HepG2 (cell line): ENCODE measurements around the gene OR9A2. TPM values are rescaled to one million over a fixed set of nuclear protein-coding genes. Genes with fewer than 3 reads are reported as not detected.

Source experiments
- ATAC-seq: fragments of 200-7000 bp; cut with Tn5 transposase; 3 replicates; pipeline ENCODE4 v1.9.1; 2020; ENCODE audit warnings: mild to moderate bottlenecking, moderate library complexity
- BruUV-seq: library from RNA; stranded (reverse); fragments of 400-500 nt; replicated peaks from 2 replicates; lab custom pipeline; 2021; lab: Mats Ljungman, UMichigan
- CTCF ChIA-PET: fragments of 300-600 bp; formaldehyde crosslinking; extraction: SDS; loops from one replicate; lab custom pipeline; 2021; ENCODE audit warnings: low total read pairs, inconsistent platforms, low intra/inter-chr PET ratio; lab: Yijun Ruan, JAX
- POLR2A ChIA-PET: fragments of 350-600 bp; sonication (Branson Sonifier 250); formaldehyde crosslinking; loops from one replicate; lab custom pipeline; 2020; ENCODE audit warnings: antibody characterized with exemption, inconsistent platforms; lab: Yijun Ruan, JAX
- DNase-seq: peaks from one replicate; pipeline ENCODE4 v3.0.0-alpha.2; 2015; ENCODE audit warnings: low spot score
- FAIRE-seq: peaks from 3 replicates; lab custom pipeline; 2011; peaks lifted over from hg19 to GRCh38; lab: Jason Lieb, UNC
- H2AFZ ChIP-seq: one replicate; pipeline ENCODE4 v1.6.1; 2011; ENCODE audit warnings: low read length, inconsistent platforms
- H3K27ac ChIP-seq: fragments of 300-600 bp; 3 replicates; pipeline ENCODE4 v1.8.0; 2011; ENCODE audit warnings: mixed run types, mild to moderate bottlenecking, mixed read lengths, low read length, inconsistent platforms; ENCODE audit not compliant: insufficient read depth; ENCODE audit errors: extremely low read length
- H3K27me3 ChIP-seq, 2 experiments: fragments of 200-600 bp in 1 of 2; 2 replicates in 1 of 2; 3 replicates in 1 of 2; pipeline versions ENCODE4 v1.6.0 to v1.8.0; 2011; ENCODE audit warnings: low read length in 2 of 2, mild to moderate bottlenecking in 2 of 2, moderate library complexity in 2 of 2, inconsistent platforms in 1 of 2; ENCODE audit not compliant: insufficient read depth in 2 of 2, control insufficient read depth in 1 of 2
- H3K36me3 ChIP-seq, 2 experiments: fragments of 200-600 bp in 1 of 2; replicated peaks in 1 of 2; 2 replicates in 1 of 2; 3 replicates in 1 of 2; pipeline versions ENCODE4 v1.5.1 to v1.8.0; 2011; ENCODE audit warnings: low read length in 2 of 2, inconsistent platforms in 1 of 2; ENCODE audit not compliant: insufficient read depth in 2 of 2, control insufficient read depth in 1 of 2
- H3K4me1 ChIP-seq: 2 replicates; pipeline ENCODE4 v1.5.1; 2012; ENCODE audit warnings: low read length, inconsistent platforms; ENCODE audit not compliant: insufficient read depth
- H3K4me2 ChIP-seq: 2 replicates; pipeline ENCODE4 v1.6.0; 2011; ENCODE audit warnings: low read depth, low read length, inconsistent platforms
- H3K4me3 ChIP-seq, 3 experiments: fragments of 200-600 bp in 1 of 3; sonication (generic), shearing (Covaris generic) in 1 of 3; replicated peaks in 1 of 3; 2 replicates each; pipeline ENCODE4 v1.5.1; 2011 to 2016; ENCODE audit warnings: low read length in 3 of 3, inconsistent platforms in 2 of 3, low read depth in 2 of 3, mild to moderate bottlenecking in 2 of 3, control low read depth in 1 of 3, mixed read lengths in 1 of 3; ENCODE audit not compliant: insufficient read depth in 1 of 3
- H3K79me2 ChIP-seq: one replicate; pipeline ENCODE4 v1.6.1; 2011; ENCODE audit warnings: low read length, inconsistent platforms; ENCODE audit not compliant: insufficient read depth
- H3K9ac ChIP-seq: 2 replicates; pipeline ENCODE4 v1.6.0; 2011; ENCODE audit warnings: mild to moderate bottlenecking, low read depth, low read length, inconsistent platforms; ENCODE audit not compliant: insufficient read depth
- H3K9me3 ChIP-seq: 2 replicates; pipeline ENCODE4 v1.5.1; 2012; ENCODE audit warnings: mild to moderate bottlenecking, low read length
- H4K20me1 ChIP-seq: 2 replicates; pipeline ENCODE4 v1.6.0; 2011; ENCODE audit warnings: inconsistent platforms, mild to moderate bottlenecking, low read length, moderate library complexity; ENCODE audit not compliant: insufficient read depth
- FOXO1 ChIP-seq: sonication (generic); formaldehyde crosslinking; IDR thresholded peaks from 2 replicates; pipeline ENCODE4 v1.4.0; 2020; ENCODE audit warnings: missing genetic modification reagents
- MAFG ChIP-seq: sonication (generic); formaldehyde crosslinking; IDR thresholded peaks from 2 replicates; pipeline ENCODE4 v1.5.1; 2020; ENCODE audit warnings: mild to moderate bottlenecking, missing genetic modification reagents
- TCF7 ChIP-seq: sonication (generic); IDR thresholded peaks from 2 replicates; pipeline ENCODE4 v1.6.1; 2016; ENCODE audit warnings: antibody characterized with exemption, low read depth
- TCF7L2 ChIP-seq: IDR thresholded peaks from 2 replicates; pipeline ENCODE4 v1.6.1; 2011; ENCODE audit warnings: mild to moderate bottlenecking, low read depth, low read length, moderate library complexity
- ZNF224 ChIP-seq: sonication (generic); formaldehyde crosslinking; IDR thresholded peaks from 2 replicates; pipeline ENCODE4 v1.5.0; 2020; ENCODE audit warnings: mild to moderate bottlenecking, missing genetic modification reagents
- ZNF296 ChIP-seq: sonication (generic); formaldehyde crosslinking; conservative IDR thresholded peaks from 2 replicates; pipeline ENCODE4 v1.5.0; 2020; ENCODE audit warnings: mild to moderate bottlenecking, missing genetic modification reagents
- ZNF546 ChIP-seq: sonication (generic); formaldehyde crosslinking; conservative IDR thresholded peaks from 2 replicates; pipeline ENCODE4 v1.8.1; 2023; ENCODE audit warnings: mild to moderate bottlenecking, missing genetic modification reagents
- ZNF550 ChIP-seq: sonication (generic); formaldehyde crosslinking; IDR thresholded peaks from 2 replicates; pipeline ENCODE4 v1.4.0; 2020; ENCODE audit warnings: mild to moderate bottlenecking, missing genetic modification reagents, borderline replicate concordance
- WGBS: methylation state at CpG from one replicate; pipeline ENCODE4 v1.1.6; 2017; ENCODE audit warnings: low lambda C conversion rate; 5-methylcytosine and 5-hydroxymethylcytosine counted together
- in situ Hi-C: cut with HindIII; loops from 2 replicates; pipeline ENCODE4 v1.10.0; 2017; ENCODE audit warnings: low pct_unique_long_range_greater_than_20kb; ENCODE audit not compliant: extremely low pct_ligation_motif_present
- intact Hi-C: fragments of 100-400 bp; cut with micrococcal nuclease; formaldehyde crosslinking; loops from one replicate; pipeline ENCODE4 v1.10.0; 2022; ENCODE audit not compliant: unreplicated experiment
- polyA plus RNA-seq, 8 experiments: library from polyadenylated mRNA; depleted of rRNA in 3 of 8; stranded (reverse) in 7 of 8; unstranded in 1 of 8; fragments of >200 nt; fragmentation: Illumina TruSeq in 4 of 8; extraction: Trizol in 4 of 8; gene quantifications; 2 replicates each; pipeline versions ENCODE4 v1.2.1 to v1.2.3, GENCODE V29; 2011 to 2016; ENCODE audit warnings: low read depth in 4 of 8, missing spikeins in 1 of 8, mixed read lengths in 1 of 8; ENCODE audit not compliant: insufficient read depth in 1 of 8
- total RNA-seq, 5 experiments: library from RNA; depleted of rRNA; stranded (reverse); fragments of >200 nt; fragmentation: Illumina TruSeq; extraction: Trizol; gene quantifications; 2 replicates each; pipeline ENCODE4 v1.2.3, GENCODE V29; 2016; ENCODE audit warnings: low read depth in 1 of 5
- TF ChIP-seq, protein P1 (sequence below): sonication (generic); formaldehyde crosslinking; IDR thresholded peaks from 2 replicates; pipeline ENCODE4 v1.8.1; 2023; ENCODE audit warnings: mild to moderate bottlenecking, missing genetic modification reagents
- TF ChIP-seq, protein P2 (sequence below): sonication (generic); formaldehyde crosslinking; IDR thresholded peaks from 2 replicates; pipeline ENCODE4 v1.4.0; 2020; ENCODE audit warnings: missing genetic modification reagents
- TF ChIP-seq, protein P3 (sequence below): conservative IDR thresholded peaks from 2 replicates; pipeline ENCODE4 v1.6.1; 2018; ENCODE audit warnings: missing genetic modification reagents
- TF ChIP-seq, protein P4 (sequence below): fragments of 450-650 bp; IDR thresholded peaks from 2 replicates; pipeline ENCODE4 v1.6.1; 2017; ENCODE audit warnings: mild to moderate bottlenecking

Gene OR9A2
- total and polyA plus RNA-seq, 2 of the 13 experiments (the other 11 are each of a cell fraction or from before 2014, with no cell fraction given) = not detected

DNA sequence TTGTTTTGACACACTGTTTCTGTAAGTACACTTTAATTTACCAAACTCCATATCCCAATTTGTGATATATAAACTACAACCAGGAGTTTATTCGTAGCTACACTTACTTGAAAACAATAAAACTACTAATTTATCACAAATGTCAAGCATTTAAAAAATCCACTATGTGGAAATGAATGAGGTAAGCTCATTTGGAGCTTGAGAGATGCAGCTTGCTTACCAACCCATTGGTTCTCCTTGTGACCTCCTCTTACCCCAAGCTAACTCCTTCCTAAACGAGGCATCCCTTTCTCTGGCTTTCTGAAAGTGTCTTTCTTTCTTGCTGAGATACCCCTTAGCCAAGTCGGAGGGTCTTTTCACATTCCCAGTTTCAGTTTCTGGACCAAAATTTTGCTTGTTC is 27.7 kb upstream of the OR9A2 start (continued):
- TF ChIP-seq, protein P1, sequence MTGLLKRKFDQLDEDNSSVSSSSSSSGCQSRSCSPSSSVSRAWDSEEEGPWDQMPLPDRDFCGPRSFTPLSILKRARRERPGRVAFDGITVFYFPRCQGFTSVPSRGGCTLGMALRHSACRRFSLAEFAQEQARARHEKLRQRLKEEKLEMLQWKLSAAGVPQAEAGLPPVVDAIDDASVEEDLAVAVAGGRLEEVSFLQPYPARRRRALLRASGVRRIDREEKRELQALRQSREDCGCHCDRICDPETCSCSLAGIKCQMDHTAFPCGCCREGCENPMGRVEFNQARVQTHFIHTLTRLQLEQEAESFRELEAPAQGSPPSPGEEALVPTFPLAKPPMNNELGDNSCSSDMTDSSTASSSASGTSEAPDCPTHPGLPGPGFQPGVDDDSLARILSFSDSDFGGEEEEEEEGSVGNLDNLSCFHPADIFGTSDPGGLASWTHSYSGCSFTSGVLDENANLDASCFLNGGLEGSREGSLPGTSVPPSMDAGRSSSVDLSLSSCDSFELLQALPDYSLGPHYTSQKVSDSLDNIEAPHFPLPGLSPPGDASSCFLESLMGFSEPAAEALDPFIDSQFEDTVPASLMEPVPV (CRISPR knock-in tag) = no peak
- no peak for TF ChIP-seq MAFG

DNA sequence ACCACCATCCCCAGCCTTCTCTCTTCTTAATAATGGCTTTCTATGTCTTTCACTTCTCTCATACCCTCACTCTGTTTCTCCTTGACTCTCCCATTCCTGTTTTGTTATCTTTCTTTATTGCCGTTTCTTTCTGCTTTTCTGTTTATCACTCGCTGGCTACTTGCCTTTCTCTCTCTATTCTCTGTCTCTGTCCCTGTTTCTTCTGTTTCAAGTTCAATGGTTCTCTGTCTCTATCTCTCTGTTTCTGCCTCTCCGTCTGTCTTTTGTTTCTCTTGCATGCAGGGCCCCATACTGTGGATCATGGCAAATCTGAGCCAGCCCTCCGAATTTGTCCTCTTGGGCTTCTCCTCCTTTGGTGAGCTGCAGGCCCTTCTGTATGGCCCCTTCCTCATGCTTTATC is 25.1 kb upstream of the OR9A2 start, which contains the start of gene OR6V1:
OR6V1 (plus strand) TSS at position 301 of the 400 bp plus-strand sequence; CDS start at position 301, 0 bp downstream.
- intact Hi-C loops (no loop called here), in situ Hi-C loops (no loop called here)
- no peaks in the 10 kb centered on the region for H3K9me3 ChIP-seq
- H3K4me2 ChIP-seq = no peak within 1 kb of the TSS
- no peaks in the 10 kb centered on the region for H3K79me2 ChIP-seq
- H3K4me1 ChIP-seq = no peaks in the 10 kb centered on the region
- CTCF ChIA-PET = no interaction called here
- H3K27me3 ChIP-seq = peaks cover 0 to 8% of the 10 kb centered on the region in 2 experiments; a peak in 3 of 5 replicates
- no peak within 1 kb of the TSS for H3K27ac ChIP-seq
- POLR2A ChIA-PET = no interaction called here
- no peak within 1 kb of the TSS for H2AFZ ChIP-seq
- FAIRE-seq (no peak), ATAC-seq (no peak), DNase-seq (no peak)
- H4K20me1 ChIP-seq = no peaks in the 10 kb centered on the region
- no peak within 1 kb of the TSS for H3K4me3 ChIP-seq
- 51% methylated on average over 4 of the region's 4 CpGs for WGBS
- no peaks in the 10 kb centered on the region for H3K36me3 ChIP-seq
- BruUV-seq = no TSS peak
- no peak within 1 kb of the TSS for H3K9ac ChIP-seq
- TF ChIP-seq FOXO1 (CRISPR knock-in tag) (no peak), TCF7L2 (no peak), ZNF296 (CRISPR knock-in tag) (no peak), ZNF546 (no peak), ZNF224 (CRISPR knock-in tag) (no peak), TCF7 (no peak), ZNF550 (CRISPR knock-in tag) (no peak)
- TF ChIP-seq, protein P2, sequence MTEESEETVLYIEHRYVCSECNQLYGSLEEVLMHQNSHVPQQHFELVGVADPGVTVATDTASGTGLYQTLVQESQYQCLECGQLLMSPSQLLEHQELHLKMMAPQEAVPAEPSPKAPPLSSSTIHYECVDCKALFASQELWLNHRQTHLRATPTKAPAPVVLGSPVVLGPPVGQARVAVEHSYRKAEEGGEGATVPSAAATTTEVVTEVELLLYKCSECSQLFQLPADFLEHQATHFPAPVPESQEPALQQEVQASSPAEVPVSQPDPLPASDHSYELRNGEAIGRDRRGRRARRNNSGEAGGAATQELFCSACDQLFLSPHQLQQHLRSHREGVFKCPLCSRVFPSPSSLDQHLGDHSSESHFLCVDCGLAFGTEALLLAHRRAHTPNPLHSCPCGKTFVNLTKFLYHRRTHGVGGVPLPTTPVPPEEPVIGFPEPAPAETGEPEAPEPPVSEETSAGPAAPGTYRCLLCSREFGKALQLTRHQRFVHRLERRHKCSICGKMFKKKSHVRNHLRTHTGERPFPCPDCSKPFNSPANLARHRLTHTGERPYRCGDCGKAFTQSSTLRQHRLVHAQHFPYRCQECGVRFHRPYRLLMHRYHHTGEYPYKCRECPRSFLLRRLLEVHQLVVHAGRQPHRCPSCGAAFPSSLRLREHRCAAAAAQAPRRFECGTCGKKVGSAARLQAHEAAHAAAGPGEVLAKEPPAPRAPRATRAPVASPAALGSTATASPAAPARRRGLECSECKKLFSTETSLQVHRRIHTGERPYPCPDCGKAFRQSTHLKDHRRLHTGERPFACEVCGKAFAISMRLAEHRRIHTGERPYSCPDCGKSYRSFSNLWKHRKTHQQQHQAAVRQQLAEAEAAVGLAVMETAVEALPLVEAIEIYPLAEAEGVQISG (CRISPR knock-in tag) = no peak
- TF ChIP-seq, protein P3, sequence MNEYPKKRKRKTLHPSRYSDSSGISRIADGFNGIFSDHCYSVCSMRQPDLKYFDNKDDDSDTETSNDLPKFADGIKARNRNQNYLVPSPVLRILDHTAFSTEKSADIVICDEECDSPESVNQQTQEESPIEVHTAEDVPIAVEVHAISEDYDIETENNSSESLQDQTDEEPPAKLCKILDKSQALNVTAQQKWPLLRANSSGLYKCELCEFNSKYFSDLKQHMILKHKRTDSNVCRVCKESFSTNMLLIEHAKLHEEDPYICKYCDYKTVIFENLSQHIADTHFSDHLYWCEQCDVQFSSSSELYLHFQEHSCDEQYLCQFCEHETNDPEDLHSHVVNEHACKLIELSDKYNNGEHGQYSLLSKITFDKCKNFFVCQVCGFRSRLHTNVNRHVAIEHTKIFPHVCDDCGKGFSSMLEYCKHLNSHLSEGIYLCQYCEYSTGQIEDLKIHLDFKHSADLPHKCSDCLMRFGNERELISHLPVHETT (CRISPR knock-in tag) = no peak
- TF ChIP-seq, protein P4, sequence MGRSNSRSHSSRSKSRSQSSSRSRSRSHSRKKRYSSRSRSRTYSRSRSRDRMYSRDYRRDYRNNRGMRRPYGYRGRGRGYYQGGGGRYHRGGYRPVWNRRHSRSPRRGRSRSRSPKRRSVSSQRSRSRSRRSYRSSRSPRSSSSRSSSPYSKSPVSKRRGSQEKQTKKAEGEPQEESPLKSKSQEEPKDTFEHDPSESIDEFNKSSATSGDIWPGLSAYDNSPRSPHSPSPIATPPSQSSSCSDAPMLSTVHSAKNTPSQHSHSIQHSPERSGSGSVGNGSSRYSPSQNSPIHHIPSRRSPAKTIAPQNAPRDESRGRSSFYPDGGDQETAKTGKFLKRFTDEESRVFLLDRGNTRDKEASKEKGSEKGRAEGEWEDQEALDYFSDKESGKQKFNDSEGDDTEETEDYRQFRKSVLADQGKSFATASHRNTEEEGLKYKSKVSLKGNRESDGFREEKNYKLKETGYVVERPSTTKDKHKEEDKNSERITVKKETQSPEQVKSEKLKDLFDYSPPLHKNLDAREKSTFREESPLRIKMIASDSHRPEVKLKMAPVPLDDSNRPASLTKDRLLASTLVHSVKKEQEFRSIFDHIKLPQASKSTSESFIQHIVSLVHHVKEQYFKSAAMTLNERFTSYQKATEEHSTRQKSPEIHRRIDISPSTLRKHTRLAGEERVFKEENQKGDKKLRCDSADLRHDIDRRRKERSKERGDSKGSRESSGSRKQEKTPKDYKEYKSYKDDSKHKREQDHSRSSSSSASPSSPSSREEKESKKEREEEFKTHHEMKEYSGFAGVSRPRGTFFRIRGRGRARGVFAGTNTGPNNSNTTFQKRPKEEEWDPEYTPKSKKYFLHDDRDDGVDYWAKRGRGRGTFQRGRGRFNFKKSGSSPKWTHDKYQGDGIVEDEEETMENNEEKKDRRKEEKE = no peak
